Heart left ventricle (tissue), 16 donors: ENCODE data around the gene PRSS50. TPM values are rescaled to one million over a fixed set of nuclear protein-coding genes. Genes with fewer than 3 reads are reported as not detected.

Source experiments
- ATAC-seq, 4 donors: fragments of 200-7000 bp; cut with Tn5 transposase; one replicate each; pipeline ENCODE4 v1.9.1; 2020 to 2022; ENCODE audit warnings: moderate library complexity in 4 of 4, mild to moderate bottlenecking in 3 of 4, moderate number of reproducible peaks in 1 of 4
- DNase-seq, 5 donors: peaks; one replicate each; pipeline ENCODE4 v3.0.0-alpha.2; 2020
- H3K27ac ChIP-seq, 12 donors: fragments of 200-600 bp; sonication (generic) in 4 of 12; one replicate each; pipeline versions ENCODE4 v1.5.0 to v1.8.0; 2016 to 2022; ENCODE audit warnings: mild to moderate bottlenecking in 2 of 12
- H3K27me3 ChIP-seq, 9 donors: fragments of 200-600 bp; sonication (generic) in 2 of 9; one replicate each; pipeline versions ENCODE4 v1.5.1 to v1.8.0; 2016 to 2022; ENCODE audit warnings: mild to moderate bottlenecking in 3 of 9
- H3K36me3 ChIP-seq, 9 donors: fragments of 200-600 bp; sonication (generic) in 2 of 9; one replicate each; pipeline versions ENCODE4 v1.5.0 to v1.8.0; 2018 to 2022; ENCODE audit warnings: mild to moderate bottlenecking in 2 of 9
- H3K4me1 ChIP-seq, 12 donors: fragments of 200-600 bp; sonication (generic) in 4 of 12; one replicate each; pipeline versions ENCODE4 v1.5.0 to v1.8.0; 2016 to 2022; ENCODE audit warnings: mild to moderate bottlenecking in 3 of 12
- H3K4me3 ChIP-seq, 12 donors: fragments of 200-600 bp; sonication (generic) in 4 of 12; one replicate each; pipeline versions ENCODE4 v1.5.0 to v1.8.0; 2017 to 2022; ENCODE audit warnings: mild to moderate bottlenecking in 9 of 12, moderate library complexity in 4 of 12
- H3K9me3 ChIP-seq, 12 donors: fragments of 200-600 bp; sonication (generic) in 4 of 12; one replicate each; pipeline versions ENCODE4 v1.5.0 to v1.8.0; 2016 to 2022; ENCODE audit warnings: mild to moderate bottlenecking in 1 of 12
- POLR2A ChIP-seq, 2 donors: fragments of 450-650 bp; IDR thresholded peaks; one replicate each; pipeline ENCODE4 v1.6.1; 2017; ENCODE audit warnings: antibody characterized with exemption in 2 of 2, mild to moderate bottlenecking in 2 of 2, moderate library complexity in 2 of 2
- WGBS, 4 donors: extraction: QIAGEN DNeasy Blood & Tissue Kit in 2 of 4; methylation state at CpG; one replicate each; pipeline versions ENCODE4 v1.1.5 to v1.1.7; 2013 to 2018; 5-methylcytosine and 5-hydroxymethylcytosine counted together
- intact Hi-C, 10 donors: fragments of 100-400 bp; cut with DNase I; formaldehyde crosslinking; loops; one replicate each; pipeline versions ENCODE4 v1.11.1 to v1.14.2; 2022
- polyA plus RNA-seq, 2 donors: library from polyadenylated mRNA; stranded (reverse); fragments of 200-250 nt; gene quantifications; one replicate each; pipeline ENCODE4 v1.2.3, GENCODE V29; 2013
- total RNA-seq, 9 donors: library from RNA; depleted of rRNA in 2 of 9; stranded (reverse); fragments of >200 nt in 2 of 9; fragmentation: NEBNext Ultra II Directional in 3 of 9; extraction: Animal tissue kit (Norgen Biotek cat#: 25700) in 3 of 9; gene quantifications; one replicate each; pipeline versions ENCODE4 v1.1.0 to v1.2.4, GENCODE V29; 2016 to 2023
- TF ChIP-seq, protein P1 (sequence below), 12 donors: fragments of 200-600 bp; sonication (generic) in 4 of 12; IDR thresholded peaks; one replicate each; pipeline versions ENCODE4 v1.5.0 to v1.8.0; 2018 to 2022; ENCODE audit warnings: antibody characterized with exemption in 12 of 12, mild to moderate bottlenecking in 5 of 12
- donor health status: ischemic (EF 13 %, LVEDD 7.1; RV severe dilation, severe dysfunction).
- donor health status: healthy with polysubstance abuse.
- donor health status: DM: no; HTN: yes; CAD: no.
- donor health status: DM: no; HTN: no; CAD: no.
- donor health status: ischemic (EF 25% LVEDD 6.9; RV normal size, moderate dysfunction).
- donor health status: ischemic (EF 25% LVEDD 5.7; RV mildly dilated, moderate dysfunction).
- donor health status: healthy.
- donor health status: DM: yes; HTN: yes; CAD: no.
- donor health status: ischemic (EF 35%, LVEDD 5.7; RV mildly dilated, moderate dysfunction).
- donor health status: nonischemic (EF 11% LVEDD 7.7; RV severe dilation, severe dysfunction).
- donor health status: DM: yes; HTN: yes; CAD: no.
- donor health status: PGD.
- donor health status: ischemic (EF 29% LVEDD 5.4; RV normal size, mild dysfunction).
- donor health status: nonischemic (EF 23%, LVEDD 6.1; RV moderate dilation, normal function).

Gene PRSS50
- total and polyA plus RNA-seq, 11 donors: 0.06 to 0.65 (median 0.35) TPM; not detected in 2

DNA sequence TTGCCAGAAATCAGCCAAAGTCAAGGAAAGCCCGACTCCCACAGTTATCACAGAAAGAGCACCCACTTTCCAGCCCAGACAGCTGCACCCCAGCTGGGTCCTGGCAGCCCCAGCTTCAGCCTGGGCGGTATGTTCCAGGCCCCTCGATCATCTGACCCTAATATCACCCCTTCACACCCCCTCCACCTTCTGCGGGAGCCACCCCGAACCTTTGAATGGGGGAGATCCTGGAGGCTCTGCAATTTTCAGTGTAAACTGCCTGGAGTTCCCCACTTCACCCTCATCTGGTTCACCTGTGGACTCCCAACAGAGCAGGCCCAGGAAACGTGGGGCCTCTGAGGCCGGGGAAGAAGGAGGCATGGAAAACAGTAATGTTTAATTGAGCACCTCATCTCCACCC is 5.9 kb downstream of the PRSS50 start:
- Histone ChIP-seq H3K27ac (no peak overlapping the region), H3K9me3 (no peaks in the 10 kb centered on the region), H3K27me3 (no peaks in the 10 kb centered on the region), H3K36me3 (no peaks in the 10 kb centered on the region), H3K4me1 (peaks cover 0 to 9% (median 0%) of the 10 kb centered on the region in 12 donors), H3K4me3 (no peak overlapping the region)
- DNase-seq (peak in 1 of 5 donors; percentile 13), ATAC-seq (no peak)
- no peak for TF ChIP-seq POLR2A (IDR thresholded peaks at IDR 0.05)
- TF ChIP-seq, protein P1, sequence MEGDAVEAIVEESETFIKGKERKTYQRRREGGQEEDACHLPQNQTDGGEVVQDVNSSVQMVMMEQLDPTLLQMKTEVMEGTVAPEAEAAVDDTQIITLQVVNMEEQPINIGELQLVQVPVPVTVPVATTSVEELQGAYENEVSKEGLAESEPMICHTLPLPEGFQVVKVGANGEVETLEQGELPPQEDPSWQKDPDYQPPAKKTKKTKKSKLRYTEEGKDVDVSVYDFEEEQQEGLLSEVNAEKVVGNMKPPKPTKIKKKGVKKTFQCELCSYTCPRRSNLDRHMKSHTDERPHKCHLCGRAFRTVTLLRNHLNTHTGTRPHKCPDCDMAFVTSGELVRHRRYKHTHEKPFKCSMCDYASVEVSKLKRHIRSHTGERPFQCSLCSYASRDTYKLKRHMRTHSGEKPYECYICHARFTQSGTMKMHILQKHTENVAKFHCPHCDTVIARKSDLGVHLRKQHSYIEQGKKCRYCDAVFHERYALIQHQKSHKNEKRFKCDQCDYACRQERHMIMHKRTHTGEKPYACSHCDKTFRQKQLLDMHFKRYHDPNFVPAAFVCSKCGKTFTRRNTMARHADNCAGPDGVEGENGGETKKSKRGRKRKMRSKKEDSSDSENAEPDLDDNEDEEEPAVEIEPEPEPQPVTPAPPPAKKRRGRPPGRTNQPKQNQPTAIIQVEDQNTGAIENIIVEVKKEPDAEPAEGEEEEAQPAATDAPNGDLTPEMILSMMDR (IDR thresholded peaks at IDR 0.05): no peak
- WGBS, 4 donors: 88 to 94% (median 91%) methylated on average over 7 of the region's 7 CpGs
- intact Hi-C loops: loop anchor here in 1 of 10 donors (10.0 kb wide), 1 partner anchor 123 kb away; no protein-coding TSS in a partner anchor

DNA sequence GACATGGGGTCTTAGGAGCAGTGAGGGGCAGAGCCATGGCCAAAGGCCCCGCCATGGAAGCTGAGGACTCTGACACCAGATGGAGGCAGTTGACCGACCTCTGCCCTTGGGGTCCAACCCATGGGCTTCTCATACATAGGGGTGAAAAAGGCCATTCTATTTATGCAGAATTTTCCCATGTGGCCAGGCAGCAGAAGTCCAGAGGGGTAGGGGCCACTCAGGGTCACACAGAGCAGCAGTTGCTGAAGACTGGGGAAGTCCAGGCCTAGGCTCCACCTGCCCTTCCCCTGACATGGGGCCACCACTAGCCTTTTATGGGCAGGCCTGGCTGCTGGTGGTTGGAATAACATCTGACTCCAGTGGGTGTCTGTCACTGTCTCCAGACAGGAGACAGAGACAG is 6.4 kb downstream of the PRSS50 start:
- Histone ChIP-seq H3K36me3 (no peaks in the 10 kb centered on the region), H3K27me3 (no peaks in the 10 kb centered on the region), H3K4me3 (no peak overlapping the region), H3K9me3 (no peaks in the 10 kb centered on the region), H3K4me1 (peaks cover 0 to 9% (median 0%) of the 10 kb centered on the region in 12 donors), H3K27ac (no peak overlapping the region)
- ATAC-seq (peak in 2 of 4 donors; percentile 15 to 56), DNase-seq (peak in 2 of 5 donors; percentile 13 to 54)
- WGBS, 4 donors: 90 to 95% (median 93%) methylated on average over 2 of the region's 2 CpGs
- intact Hi-C loops: loop anchor here in 1 of 10 donors (10.0 kb wide), 1 partner anchor 123 kb away; no protein-coding TSS in a partner anchor
- TF ChIP-seq, protein P1 (IDR thresholded peaks at IDR 0.05): no peak
- no peak for TF ChIP-seq POLR2A (IDR thresholded peaks at IDR 0.05)

DNA sequence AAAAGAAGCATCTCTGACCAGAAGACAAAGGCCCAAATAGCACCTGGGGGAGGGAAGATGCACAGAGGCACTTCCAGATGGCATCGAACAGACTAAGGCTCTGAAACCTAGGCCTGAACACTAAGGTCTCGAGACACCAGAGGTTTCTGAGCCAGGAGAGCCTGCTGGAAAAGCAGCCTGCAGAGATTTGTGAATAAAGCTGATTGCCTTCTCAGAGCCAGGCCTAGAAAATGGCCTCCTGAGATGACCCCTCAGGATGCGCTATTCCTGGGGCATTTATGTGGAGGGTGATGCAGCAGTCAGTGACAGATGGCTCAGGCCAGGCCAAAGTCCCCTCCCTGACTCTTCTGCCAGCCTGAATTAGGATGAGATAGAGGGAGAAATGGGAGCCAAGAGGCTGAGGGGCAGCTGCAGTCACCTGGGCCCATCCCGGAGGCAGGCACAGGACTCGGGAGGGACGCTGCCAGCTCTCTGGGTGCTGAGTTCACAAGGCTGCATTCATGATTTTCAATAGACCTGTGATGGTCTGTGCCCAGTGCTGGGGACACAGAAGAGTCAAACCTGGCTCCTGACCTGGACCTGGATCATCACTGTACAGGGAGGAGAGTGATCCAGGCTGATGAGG is 6.9 kb downstream of the PRSS50 start:
- Histone ChIP-seq H3K9me3 (no peaks in the 10 kb centered on the region), H3K36me3 (no peaks in the 10 kb centered on the region), H3K27me3 (no peaks in the 10 kb centered on the region), H3K27ac (no peak overlapping the region), H3K4me1 (peaks cover 0 to 9% (median 0%) of the 10 kb centered on the region in 12 donors), H3K4me3 (no peak overlapping the region)
- ATAC-seq: no peak
- intact Hi-C loops: loop anchor here in 1 of 10 donors (10.0 kb wide), 1 partner anchor 124 kb away; no protein-coding TSS in a partner anchor
- peak in 2 of 5 donors; percentile 11 to 46 for DNase-seq
- TF ChIP-seq POLR2A (IDR thresholded peaks at IDR 0.05): no peak
- TF ChIP-seq, protein P1 (IDR thresholded peaks at IDR 0.05): no peak
- 93 to 95% (median 94%) methylated on average over 6 of the region's 6 CpGs for WGBS, 4 donors

DNA sequence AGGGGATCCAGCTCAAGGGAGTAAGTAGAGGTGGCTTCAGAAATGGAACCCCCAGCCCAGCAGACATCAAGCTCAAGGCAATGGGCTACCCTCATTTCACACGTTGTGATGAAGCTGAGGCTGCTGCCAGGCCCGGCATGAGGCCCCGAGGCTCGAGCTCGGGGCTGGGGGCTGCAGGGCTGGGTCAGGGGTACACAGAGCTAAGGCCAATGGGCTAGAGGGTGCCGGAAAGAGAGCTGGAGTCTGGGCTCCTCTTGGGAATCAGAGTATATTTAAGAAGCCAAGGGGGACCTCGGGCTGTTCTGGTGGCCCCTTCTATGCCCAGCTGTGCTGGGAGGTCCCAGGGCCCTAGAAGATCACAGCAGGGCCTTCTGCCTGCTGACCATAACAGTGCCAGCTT is 7.4 kb downstream of the PRSS50 start:
- 87 to 100% (median 91%) methylated on average over 5 to 7 of the region's 7 CpGs for WGBS, 4 donors
- no peaks in the 10 kb centered on the region for H3K9me3 ChIP-seq
- ATAC-seq: no peak
- H3K36me3 ChIP-seq: no peaks in the 10 kb centered on the region
- H3K4me1 ChIP-seq: peaks cover 0 to 11% (median 0%) of the 10 kb centered on the region in 12 donors
- H3K27me3 ChIP-seq: no peaks in the 10 kb centered on the region
- H3K27ac ChIP-seq: no peak overlapping the region
- intact Hi-C loops: loop anchor here in 1 of 10 donors (10.0 kb wide), 1 partner anchor 125 kb away; no protein-coding TSS in a partner anchor
- TF ChIP-seq, protein P1 (IDR thresholded peaks at IDR 0.05): no peak
- no peak for TF ChIP-seq POLR2A (IDR thresholded peaks at IDR 0.05)
- DNase-seq: peak in 2 of 5 donors; percentile 12 to 39
- H3K4me3 ChIP-seq: no peak overlapping the region
